ENCODE results near the gene PTPRA. TPM values are rescaled to one million over a fixed set of nuclear protein-coding genes. Genes with fewer than 3 reads are reported as not detected.
"Not testable (repeated sequence)": the region's sequence is repeated elsewhere in the genome, so short reads cannot be mapped to it uniquely, and the experiment has no call there.

The PTPRA gene
- total and polyA plus RNA-seq, 9 of the 15 experiments (the other 6 are each of a cell fraction or from before 2014, with no cell fraction given): 3.4 to 80.5 (median 28.0) TPM

GRCh38 chr20:3015302-3015701, 142.0 kb downstream of the PTPRA start:
- in situ Hi-C loops (cut with MboI); H3K4me1 ChIP-seq (replicated peaks in 1 of 2; ENCODE audit: control insufficient read depth in 2 of 2, insufficient read depth in 2 of 2, low read length in 2 of 2); POLR2A ChIA-PET; FAIRE-seq; H3K9me1 ChIP-seq (ENCODE audit: control insufficient read depth, insufficient read depth, low read length); H3K9ac ChIP-seq (ENCODE audit: insufficient read depth in 1 of 2, low read depth in 2 of 2, low read length in 2 of 2); CTCF ChIA-PET (ENCODE audit: low intra/inter-chr PET ratio); H4K20me1 ChIP-seq (replicated peaks; ENCODE audit: control insufficient read depth, insufficient read depth, low read length); ATAC-seq; H3K27me3 ChIP-seq (ENCODE audit: control insufficient read depth in 2 of 2, insufficient read depth in 2 of 2, low read length in 2 of 2); DNase-seq (ENCODE audit: extremely low read depth in 1 of 4, low spot score in 3 of 4); H3K27ac ChIP-seq (ENCODE audit: extremely low read depth, low read depth, low read length); H2AFZ ChIP-seq (ENCODE audit: low read depth, low read length); H3K79me2 ChIP-seq (ENCODE audit: control insufficient read depth, insufficient read depth, low read length); BruUV-seq (replicated peaks); H3K9me3 ChIP-seq (replicated peaks; ENCODE audit: control insufficient read depth, insufficient read depth, low read depth, low read length); intact Hi-C loops (cut with micrococcal nuclease); H3K4me3 ChIP-seq; H3K4me2 ChIP-seq (ENCODE audit: insufficient read depth, low read length): not testable (repeated sequence)
- H3K36me3 ChIP-seq (ENCODE audit: control insufficient read depth, insufficient read depth, low read length): peaks cover 28% of the 10 kb centered on the region
- 84% methylated on average over 4 of the region's 5 CpGs for WGBS (ENCODE audit: insufficient coverage, low coverage, missing lambda C conversion rate)

GRCh38 chr20:3021327-3021726, 148.0 kb downstream of the PTPRA start:
- Histone ChIP-seq H3K27me3 (ENCODE audit: control insufficient read depth in 2 of 2, insufficient read depth in 2 of 2, low read length in 2 of 2) (no peaks in the 10 kb centered on the region), H3K9me1 (ENCODE audit: control insufficient read depth, insufficient read depth, low read length) (no peaks in the 10 kb centered on the region), H2AFZ (ENCODE audit: low read depth, low read length) (no peak overlapping the region), H4K20me1 (replicated peaks; ENCODE audit: control insufficient read depth, insufficient read depth, low read length) (no peaks in the 10 kb centered on the region), H3K9ac (ENCODE audit: insufficient read depth in 1 of 2, low read depth in 2 of 2, low read length in 2 of 2) (no peak overlapping the region), H3K4me1 (replicated peaks in 1 of 2; ENCODE audit: control insufficient read depth in 2 of 2, insufficient read depth in 2 of 2, low read length in 2 of 2) (no peaks in the 10 kb centered on the region; a peak in 1 of 5 replicates), H3K36me3 (ENCODE audit: control insufficient read depth, insufficient read depth, low read length) (peaks cover 51% of the 10 kb centered on the region), H3K4me3 (no peak overlapping the region), H3K9me3 (replicated peaks; ENCODE audit: control insufficient read depth, insufficient read depth, low read depth, low read length) (no peaks in the 10 kb centered on the region), H3K4me2 (ENCODE audit: insufficient read depth, low read length) (no peak overlapping the region), H3K27ac (ENCODE audit: extremely low read depth, low read depth, low read length) (no peak overlapping the region), H3K79me2 (ENCODE audit: control insufficient read depth, insufficient read depth, low read length) (no peaks in the 10 kb centered on the region)
- no peak for DNase-seq (ENCODE audit: extremely low read depth in 1 of 4, low spot score in 3 of 4)
- in situ Hi-C loops (cut with MboI): no loop called here
- POLR2A ChIA-PET: no interaction called here
- TF ChIP-seq GATA2 (CRISPR knock-in tag; IDR thresholded peaks at IDR 0.05) (no peak), TEAD1 (CRISPR knock-in tag; IDR thresholded peaks at IDR 0.05) (no peak), RFX1 (IDR thresholded peaks at IDR 0.05) (no peak), RBM39 (optimal IDR thresholded peaks at IDR 0.05; ENCODE audit: low read depth, low read length) (no peak), ESRRB (CRISPR knock-in tag; IDR thresholded peaks at IDR 0.05; ENCODE audit: borderline replicate concordance) (no peak), MAFK (IDR thresholded peaks at IDR 0.05; ENCODE audit: low read length) (peak; percentile 17; the same call in 1 of the 2 replicates), KLF10 (CRISPR knock-in tag; IDR thresholded peaks at IDR 0.05) (no peak), ZNF316 (IDR thresholded peaks at IDR 0.05) (peak; percentile 33; the same call in 1 of the 2 replicates), BDP1 (IDR thresholded peaks at IDR 0.05; ENCODE audit: insufficient read depth, insufficient read length) (no peak)
- WGBS (ENCODE audit: insufficient coverage, low coverage, missing lambda C conversion rate): 86% methylated on average over 4 of the region's 4 CpGs
- no TSS peak for BruUV-seq (replicated peaks)
- ATAC-seq: no peak
- intact Hi-C loops (cut with micrococcal nuclease): no loop called here
- CTCF ChIA-PET (ENCODE audit: low intra/inter-chr PET ratio): no interaction called here
- no peak for FAIRE-seq

All from K562 (cell line).